Loucy (cell line): ENCODE measurements around the gene GNB5.

Source experiments
- EZH2phosphoT487 ChIP-seq: fragments of 200-600 bp; IDR thresholded peaks from 2 replicates; pipeline ENCODE4 v1.6.1; 2018; ENCODE audit warnings: antibody characterized with exemption, mild to moderate bottlenecking, moderate library complexity, borderline replicate concordance
- TF ChIP-seq, protein P1 (sequence below): fragments of 200-600 bp; sonication (generic); conservative IDR thresholded peaks from 2 replicates; pipeline ENCODE4 v1.5.1; 2014; ENCODE audit warnings: mild to moderate bottlenecking, antibody characterized with exemption, low read length

DNA sequence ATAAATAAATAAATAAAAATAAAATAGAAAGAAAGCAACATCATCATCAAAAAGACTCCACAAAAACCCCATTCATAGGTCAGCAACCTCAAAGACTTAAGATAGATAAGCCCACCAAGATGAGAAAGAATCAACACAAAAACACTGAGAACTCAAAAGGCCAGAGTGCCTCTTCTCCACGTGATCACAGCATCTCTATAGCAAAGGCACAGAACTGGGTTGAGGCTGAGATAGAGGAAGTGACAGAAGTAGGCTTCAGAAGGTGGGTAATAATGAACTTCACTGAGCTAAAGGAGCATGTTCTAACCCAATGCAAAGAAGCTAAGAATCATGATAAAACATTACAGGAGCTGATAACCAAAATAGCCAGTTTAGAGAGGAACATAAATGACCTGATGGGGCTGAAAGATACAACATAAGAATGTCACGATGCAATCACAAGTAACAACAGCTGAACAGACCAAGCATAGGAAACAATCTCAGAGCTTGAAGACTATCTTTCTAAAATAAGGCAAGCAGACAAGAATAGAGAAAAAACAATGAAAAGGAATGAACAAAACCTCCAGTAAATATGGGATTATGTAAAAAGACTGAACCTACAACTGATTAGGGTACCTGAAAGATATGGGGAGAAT, 26.4 kb downstream of the GNB5 start:
- TF ChIP-seq, protein P1, sequence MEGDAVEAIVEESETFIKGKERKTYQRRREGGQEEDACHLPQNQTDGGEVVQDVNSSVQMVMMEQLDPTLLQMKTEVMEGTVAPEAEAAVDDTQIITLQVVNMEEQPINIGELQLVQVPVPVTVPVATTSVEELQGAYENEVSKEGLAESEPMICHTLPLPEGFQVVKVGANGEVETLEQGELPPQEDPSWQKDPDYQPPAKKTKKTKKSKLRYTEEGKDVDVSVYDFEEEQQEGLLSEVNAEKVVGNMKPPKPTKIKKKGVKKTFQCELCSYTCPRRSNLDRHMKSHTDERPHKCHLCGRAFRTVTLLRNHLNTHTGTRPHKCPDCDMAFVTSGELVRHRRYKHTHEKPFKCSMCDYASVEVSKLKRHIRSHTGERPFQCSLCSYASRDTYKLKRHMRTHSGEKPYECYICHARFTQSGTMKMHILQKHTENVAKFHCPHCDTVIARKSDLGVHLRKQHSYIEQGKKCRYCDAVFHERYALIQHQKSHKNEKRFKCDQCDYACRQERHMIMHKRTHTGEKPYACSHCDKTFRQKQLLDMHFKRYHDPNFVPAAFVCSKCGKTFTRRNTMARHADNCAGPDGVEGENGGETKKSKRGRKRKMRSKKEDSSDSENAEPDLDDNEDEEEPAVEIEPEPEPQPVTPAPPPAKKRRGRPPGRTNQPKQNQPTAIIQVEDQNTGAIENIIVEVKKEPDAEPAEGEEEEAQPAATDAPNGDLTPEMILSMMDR: no peak
- TF ChIP-seq EZH2phosphoT487: no peak
